Measurements from ENCODE around the gene ADIRF. TPM values are rescaled to one million over a fixed set of nuclear protein-coding genes. Genes with fewer than 3 reads are reported as not detected.

Gene ADIRF
- polyA plus RNA-seq, 1 donor from 2014 or later, result not detected

- Histone ChIP-seq H3K4me2 (ENCODE audit: low read length) (no peak overlapping the region), H3K9me3 (ENCODE audit: low read length) (no peaks in the 10 kb centered on the region), H2AFZ (ENCODE audit: low read depth, low read length) (no peak overlapping the region), H3K36me3 (ENCODE audit: insufficient read depth, low read length) (no peaks in the 10 kb centered on the region), H3K27ac (ENCODE audit: low read length) (no peak overlapping the region), H3K79me2 (replicated peaks; ENCODE audit: insufficient read depth, low read length) (no peaks in the 10 kb centered on the region), H3K27me3 (ENCODE audit: insufficient read depth, low read depth, low read length) (no peaks in the 10 kb centered on the region), H3F3A (ENCODE audit: insufficient read depth, low read length, poor library complexity, severe bottlenecking) (no peaks in the 10 kb centered on the region), H4K20me1 (ENCODE audit: insufficient read depth) (no peaks in the 10 kb centered on the region), H3K4me3 (ENCODE audit: low read length) (no peak overlapping the region), H3K9me2 (ENCODE audit: insufficient read depth, low read length) (no peaks in the 10 kb centered on the region), H3K9ac (ENCODE audit: low read length) (no peak overlapping the region)
- TF ChIP-seq MXI1 (conservative IDR thresholded peaks at IDR 0.05; ENCODE audit: poor library complexity, severe bottlenecking) (no peak), EP300 (conservative IDR thresholded peaks at IDR 0.05; ENCODE audit: poor library complexity, severe bottlenecking) (no peak), POLR2AphosphoS5 (IDR thresholded peaks at IDR 0.05) (no peak), REST (IDR thresholded peaks at IDR 0.05; ENCODE audit: borderline replicate concordance) (no peak), RAD21 (conservative IDR thresholded peaks at IDR 0.05) (no peak), EZH2 (IDR thresholded peaks at IDR 0.05; ENCODE audit: borderline replicate concordance, insufficient read depth, low read length, poor library complexity, severe bottlenecking) (no peak), CTCF (IDR thresholded peaks at IDR 0.05; ENCODE audit: poor library complexity, severe bottlenecking) (no peak), TAF1 (IDR thresholded peaks at IDR 0.05; ENCODE audit: low read depth) (no peak), SMC3 (conservative IDR thresholded peaks at IDR 0.05; ENCODE audit: poor library complexity) (no peak)
Measured at GRCh38 chr10:86963341-86963919, 4.9 kb upstream of the ADIRF start.

GRCh38 chr10:86964061-86964846 is 4.0 kb upstream of the ADIRF start:
- Histone ChIP-seq H3K27ac (ENCODE audit: low read length) (no peak overlapping the region), H3K27me3 (ENCODE audit: insufficient read depth, low read depth, low read length) (no peaks in the 10 kb centered on the region), H3K79me2 (replicated peaks; ENCODE audit: insufficient read depth, low read length) (no peaks in the 10 kb centered on the region), H3K36me3 (ENCODE audit: insufficient read depth, low read length) (no peaks in the 10 kb centered on the region), H3K4me3 (ENCODE audit: low read length) (no peak overlapping the region), H3K9me3 (ENCODE audit: low read length) (no peaks in the 10 kb centered on the region), H3K9ac (ENCODE audit: low read length) (no peak overlapping the region), H2AFZ (ENCODE audit: low read depth, low read length) (no peak overlapping the region), H3K9me2 (ENCODE audit: insufficient read depth, low read length) (no peaks in the 10 kb centered on the region), H3F3A (ENCODE audit: insufficient read depth, low read length, poor library complexity, severe bottlenecking) (no peaks in the 10 kb centered on the region), H3K4me2 (ENCODE audit: low read length) (no peak overlapping the region), H4K20me1 (ENCODE audit: insufficient read depth) (no peaks in the 10 kb centered on the region)
- TF ChIP-seq POLR2AphosphoS5 (IDR thresholded peaks at IDR 0.05) (no peak), EZH2 (IDR thresholded peaks at IDR 0.05; ENCODE audit: borderline replicate concordance, insufficient read depth, low read length, poor library complexity, severe bottlenecking) (no peak), REST (IDR thresholded peaks at IDR 0.05; ENCODE audit: borderline replicate concordance) (no peak), SMC3 (conservative IDR thresholded peaks at IDR 0.05; ENCODE audit: poor library complexity) (no peak), RAD21 (conservative IDR thresholded peaks at IDR 0.05) (no peak), EP300 (conservative IDR thresholded peaks at IDR 0.05; ENCODE audit: poor library complexity, severe bottlenecking) (no peak)
